ENCODE results near the gene ZSWIM6.

Gene ZSWIM6

DNA sequence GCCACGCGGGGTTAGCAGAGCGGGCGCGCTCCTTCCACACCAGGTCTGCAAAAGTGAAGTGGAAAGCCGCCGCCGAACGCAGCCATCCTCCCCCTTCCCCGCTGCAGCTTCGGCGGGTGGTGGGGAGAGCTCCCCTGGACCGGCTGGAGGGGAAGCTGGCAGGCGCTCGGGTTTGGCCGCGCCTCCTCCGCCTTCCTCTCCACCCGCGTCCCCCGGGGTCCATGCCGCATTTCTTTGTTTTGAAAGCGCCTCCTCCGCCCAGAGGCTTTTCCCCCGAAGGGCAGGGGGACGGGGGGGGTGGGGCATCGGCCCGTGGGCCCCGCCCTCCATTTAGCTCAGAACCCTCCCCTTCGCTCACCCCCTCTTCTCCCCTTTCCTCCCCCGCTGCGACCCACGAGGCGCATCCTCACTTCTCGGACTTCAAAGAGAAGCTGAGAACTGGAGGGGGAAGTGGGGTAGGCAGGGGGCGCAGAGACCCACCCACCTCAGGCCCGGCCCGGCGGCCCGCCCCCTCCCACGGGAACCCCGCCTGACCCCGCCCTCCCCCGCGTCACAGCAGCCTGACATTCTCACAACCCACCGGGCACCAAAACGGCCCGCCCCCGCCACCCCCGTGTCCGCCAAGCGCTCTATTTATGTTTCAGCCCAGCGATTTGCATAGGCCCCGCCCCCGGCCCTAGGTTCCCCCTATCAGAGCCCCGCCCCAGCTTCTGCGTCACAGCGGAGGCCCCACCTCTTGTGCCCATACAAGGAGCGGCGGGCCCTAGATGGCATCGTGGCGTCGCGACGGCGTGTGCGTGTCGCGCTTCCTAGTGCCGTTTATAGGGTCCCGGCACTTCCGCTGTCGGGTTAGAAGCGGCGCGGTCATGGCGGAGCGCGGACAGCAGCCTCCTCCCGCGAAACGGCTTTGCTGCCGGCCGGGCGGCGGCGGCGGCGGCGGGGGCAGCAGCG, at the start of gene ZSWIM6:
Gene ZSWIM6 (plus strand): TSS at position 852 of the 951 bp plus-strand sequence. CDS start 15 bp downstream, at position 867.
- in situ Hi-C loops (cut with HindIII; ENCODE audit: low sequenced_read_pairs), result no loop called here

DNA sequence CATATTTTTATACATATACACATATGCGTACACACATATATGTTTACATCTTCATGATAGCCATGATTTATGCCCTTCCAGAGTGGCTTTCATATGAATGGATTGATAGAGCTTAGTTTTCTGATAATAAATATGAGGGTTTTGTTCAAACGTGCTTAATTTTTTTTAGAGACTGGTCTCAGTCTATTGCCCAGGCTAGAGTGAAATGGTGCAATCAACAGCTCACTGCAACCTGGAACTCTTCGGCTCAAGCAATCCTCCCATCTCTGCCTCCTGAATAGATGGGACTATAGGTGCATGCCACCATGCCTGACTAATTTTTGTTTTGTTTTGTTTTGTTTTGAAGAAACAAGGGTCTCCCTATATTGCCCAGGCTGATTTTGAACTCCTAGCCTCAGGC, 48.6 kb upstream of the ZSWIM6 start:
- in situ Hi-C loops (cut with HindIII; ENCODE audit: low sequenced_read_pairs), result no loop called here

DNA sequence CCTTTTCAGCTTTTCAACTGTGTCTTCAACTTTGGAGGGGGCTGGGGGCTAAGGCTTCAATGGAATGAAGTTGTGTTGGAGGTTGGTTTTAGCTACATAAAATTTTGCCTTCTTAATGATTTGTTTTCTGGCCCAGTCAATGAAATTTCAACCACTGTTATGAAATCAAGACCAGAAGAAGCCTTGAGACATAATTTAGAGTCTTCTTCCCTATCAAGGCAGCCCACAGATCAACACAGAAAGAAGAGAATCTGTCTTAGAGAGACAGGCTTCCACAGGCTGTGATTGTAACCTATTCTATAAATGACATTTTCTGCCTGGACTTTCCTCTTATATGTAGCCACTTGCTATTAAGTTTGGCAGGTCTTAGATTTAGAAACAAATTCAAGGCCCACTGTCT, 46.5 kb upstream of the ZSWIM6 start:
- in situ Hi-C loops (cut with HindIII; ENCODE audit: low sequenced_read_pairs), result no loop called here

GRCh38 chr5:61286446-61287132, 45.5 kb upstream of the ZSWIM6 start:
- in situ Hi-C loops (cut with HindIII; ENCODE audit: low sequenced_read_pairs), result no loop called here

- in situ Hi-C loops (cut with HindIII; ENCODE audit: low sequenced_read_pairs), result no loop called here
These were observed 44.6 kb upstream of the ZSWIM6 start for GRCh38 chr5:61287474-61287873.

DNA sequence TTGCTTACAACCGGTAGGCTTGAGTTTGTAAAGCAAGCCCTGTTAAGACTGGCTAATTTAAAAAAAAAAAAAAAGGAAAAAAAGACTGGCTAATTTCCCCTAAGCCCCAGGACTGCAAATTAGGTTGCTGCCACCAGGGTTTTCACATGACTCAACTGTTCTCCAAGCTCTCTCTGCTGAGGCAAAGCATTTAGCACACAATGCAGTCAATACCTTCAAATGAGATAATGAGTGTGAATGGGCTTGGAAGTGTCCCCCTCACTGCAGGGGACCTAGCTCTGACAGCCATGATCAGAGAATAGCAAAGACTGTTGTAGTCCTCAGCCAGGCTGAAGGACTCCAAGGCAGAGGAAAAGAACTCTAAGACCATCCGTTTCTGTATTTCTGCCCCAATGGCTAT, 42.8 kb upstream of the ZSWIM6 start:
- in situ Hi-C loops (cut with HindIII; ENCODE audit: low sequenced_read_pairs), result no loop called here

- in situ Hi-C loops (cut with HindIII; ENCODE audit: low sequenced_read_pairs), result no loop called here
These were observed 42.3 kb upstream of the ZSWIM6 start for GRCh38 chr5:61289669-61290306.

- in situ Hi-C loops (cut with HindIII; ENCODE audit: low sequenced_read_pairs), result no loop called here
These were observed 41.3 kb upstream of the ZSWIM6 start for GRCh38 chr5:61290791-61291210.

DNA sequence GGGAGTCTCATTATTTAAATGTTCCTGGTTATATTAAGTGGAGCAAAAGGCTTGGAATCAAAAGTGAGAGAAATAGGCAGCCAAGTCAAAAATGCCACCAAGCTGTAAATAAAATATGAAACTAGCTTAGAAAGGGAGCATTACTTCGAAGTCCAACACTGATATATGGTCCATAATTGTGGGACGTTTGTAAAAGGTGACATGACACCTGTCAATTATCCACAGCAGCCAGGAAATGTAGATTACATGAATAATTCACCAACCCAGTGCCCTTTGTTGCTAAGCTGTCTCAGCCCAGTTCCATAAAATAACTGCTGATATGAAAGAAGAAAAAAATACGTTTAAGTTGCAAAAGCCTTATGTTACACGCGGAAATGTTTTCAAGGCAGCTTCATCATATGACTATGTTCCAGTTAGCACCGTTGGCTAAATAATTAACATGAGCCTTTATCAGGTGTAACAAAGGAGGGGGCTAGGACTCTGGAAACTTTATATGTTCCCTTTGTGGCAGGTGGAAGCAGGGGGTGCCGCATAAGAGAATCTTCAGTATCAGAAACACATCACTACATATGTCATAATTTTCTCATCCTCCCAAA, 39.9 kb upstream of the ZSWIM6 start:
- in situ Hi-C loops (cut with HindIII; ENCODE audit: low sequenced_read_pairs), result no loop called here

DNA sequence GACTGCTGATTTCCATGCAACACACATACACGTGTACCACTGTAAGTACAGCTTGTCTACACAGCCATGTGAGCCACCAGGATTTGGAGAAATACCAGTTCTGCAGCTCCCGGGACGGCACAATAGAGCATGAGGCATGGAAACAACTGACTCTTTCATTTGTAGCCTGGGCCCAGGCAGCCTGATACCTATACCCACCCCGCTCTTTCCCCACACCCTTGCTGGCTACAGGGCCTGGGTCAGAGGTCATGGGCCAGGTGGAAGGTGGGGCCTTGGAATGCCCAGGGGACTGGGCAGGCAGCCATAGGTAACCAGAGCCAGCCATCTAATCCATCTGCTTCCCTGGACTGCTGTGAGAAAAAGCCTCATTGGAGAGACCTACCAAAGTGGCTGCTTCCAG, 39.0 kb upstream of the ZSWIM6 start:
- in situ Hi-C loops (cut with HindIII; ENCODE audit: low sequenced_read_pairs), result no loop called here

DNA sequence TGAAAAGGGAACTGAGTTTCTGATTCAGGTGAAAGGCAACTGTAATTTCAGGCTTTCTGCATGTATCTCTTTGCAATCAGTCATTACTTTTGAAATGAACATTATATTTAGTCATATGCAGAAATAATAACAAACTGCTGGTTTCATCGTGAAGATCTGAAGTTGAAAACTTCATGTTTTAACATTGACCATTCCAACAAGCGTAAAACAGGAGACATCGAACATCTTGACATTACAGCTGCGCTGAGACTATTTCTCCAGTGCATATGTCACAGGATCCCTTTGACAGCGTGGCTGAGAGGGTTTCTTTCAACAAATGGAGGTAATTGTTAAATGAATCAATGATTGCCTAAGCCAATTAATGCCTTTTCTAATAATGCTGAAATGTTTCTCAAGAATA, 38.2 kb upstream of the ZSWIM6 start:
- in situ Hi-C loops (cut with HindIII; ENCODE audit: low sequenced_read_pairs), result no loop called here

DNA sequence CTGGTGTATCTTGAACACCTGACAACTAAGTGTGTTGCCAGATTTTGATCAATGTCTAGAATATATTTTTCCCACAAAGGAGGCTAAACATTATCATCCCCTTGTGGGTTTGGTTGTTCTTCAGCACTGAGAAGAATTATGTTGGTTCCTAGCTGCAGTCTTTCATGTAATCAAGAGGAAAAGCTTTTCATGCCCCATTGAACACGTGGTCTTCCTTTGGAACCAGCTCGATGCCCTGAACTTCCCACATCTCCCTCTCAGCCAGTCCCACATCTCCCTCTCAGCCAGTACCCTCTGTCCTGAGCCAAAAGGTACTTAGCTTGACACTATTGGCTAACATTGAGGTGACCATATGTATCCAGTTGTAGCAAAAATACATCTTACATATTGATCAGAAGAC, 36.7 kb upstream of the ZSWIM6 start:
- in situ Hi-C loops (cut with HindIII; ENCODE audit: low sequenced_read_pairs), result no loop called here

DNA sequence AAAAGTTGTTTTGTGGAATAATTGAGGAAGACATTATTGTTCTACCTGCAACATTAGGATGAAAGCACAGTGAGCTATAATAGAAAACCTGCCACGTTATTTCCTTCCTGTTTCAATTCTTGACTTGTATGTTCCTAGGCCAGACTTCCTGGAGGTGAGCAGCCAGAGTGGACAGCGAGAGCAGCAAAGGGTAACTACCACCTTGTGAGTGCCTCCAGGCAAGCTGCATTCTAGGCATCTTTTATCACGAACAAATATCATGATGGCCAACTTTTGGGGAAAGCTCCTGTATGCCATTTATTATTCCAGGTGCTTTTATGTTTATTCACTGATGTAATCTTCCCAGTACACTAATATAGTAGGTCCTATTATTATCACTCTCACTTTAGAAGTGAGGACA, 34.0 kb upstream of the ZSWIM6 start:
- in situ Hi-C loops (cut with HindIII; ENCODE audit: low sequenced_read_pairs), result no loop called here

GRCh38 chr5:61298580-61298979, 33.5 kb upstream of the ZSWIM6 start:
- in situ Hi-C loops (cut with HindIII; ENCODE audit: low sequenced_read_pairs), result no loop called here

DNA sequence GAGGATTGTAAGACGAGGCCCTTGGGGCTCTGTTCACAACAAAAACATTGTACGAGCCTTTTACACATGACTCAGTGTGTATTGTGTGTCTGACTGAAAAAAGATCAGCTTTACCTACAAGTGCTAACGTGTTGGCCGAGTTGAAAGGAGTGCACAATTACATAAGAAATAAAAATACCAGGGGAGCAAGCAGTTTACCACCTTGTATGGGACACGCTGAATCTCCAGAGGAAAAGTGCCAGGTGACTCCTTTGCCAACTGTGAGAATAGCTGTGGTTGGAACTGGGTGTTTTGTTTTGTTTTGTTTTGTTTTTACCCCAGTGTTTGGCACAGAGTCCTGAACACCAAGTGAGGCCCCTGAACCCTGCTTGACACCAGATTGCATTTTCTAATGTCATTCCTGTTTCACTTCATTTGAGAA, 32.8 kb upstream of the ZSWIM6 start:
- in situ Hi-C loops (cut with HindIII; ENCODE audit: low sequenced_read_pairs), result no loop called here

GRCh38 chr5:61301341-61302199, 30.5 kb upstream of the ZSWIM6 start:
- in situ Hi-C loops (cut with HindIII; ENCODE audit: low sequenced_read_pairs), result no loop called here

- in situ Hi-C loops (cut with HindIII; ENCODE audit: low sequenced_read_pairs), result no loop called here
These were observed 29.9 kb upstream of the ZSWIM6 start for GRCh38 chr5:61302200-61302563.

- in situ Hi-C loops (cut with HindIII; ENCODE audit: low sequenced_read_pairs), result no loop called here
These were observed 28.7 kb upstream of the ZSWIM6 start for GRCh38 chr5:61303346-61303745.

GRCh38 chr5:61304590-61305381, 27.3 kb upstream of the ZSWIM6 start:
- in situ Hi-C loops (cut with HindIII; ENCODE audit: low sequenced_read_pairs), result no loop called here
